Endometrial microvascular endothelial cells (primary cell): Measurements from ENCODE around the gene MAB21L2. TPM values are rescaled to one million over a fixed set of nuclear protein-coding genes. Genes with fewer than 3 reads are reported as not detected.
"Not testable (repeated sequence)": the region's sequence is repeated elsewhere in the genome, so short reads cannot be mapped to it uniquely, and the experiment has no call there.

ENCODE experiments used
- in situ Hi-C: cut with HindIII; loops from 2 replicates; pipeline ENCODE4 v1.10.0; 2017; ENCODE audit warnings: low sequenced_read_pairs, low pct_unique_long_range_greater_than_20kb; ENCODE audit errors: inconsistent ontology term
- total RNA-seq: library from RNA; depleted of rRNA; stranded (reverse); fragments of >200 nt; gene quantifications from one replicate; pipeline ENCODE4 v1.2.3, GENCODE V29; 2015; ENCODE audit errors: inconsistent ontology term

The MAB21L2 gene
- total RNA-seq, result not detected

DNA sequence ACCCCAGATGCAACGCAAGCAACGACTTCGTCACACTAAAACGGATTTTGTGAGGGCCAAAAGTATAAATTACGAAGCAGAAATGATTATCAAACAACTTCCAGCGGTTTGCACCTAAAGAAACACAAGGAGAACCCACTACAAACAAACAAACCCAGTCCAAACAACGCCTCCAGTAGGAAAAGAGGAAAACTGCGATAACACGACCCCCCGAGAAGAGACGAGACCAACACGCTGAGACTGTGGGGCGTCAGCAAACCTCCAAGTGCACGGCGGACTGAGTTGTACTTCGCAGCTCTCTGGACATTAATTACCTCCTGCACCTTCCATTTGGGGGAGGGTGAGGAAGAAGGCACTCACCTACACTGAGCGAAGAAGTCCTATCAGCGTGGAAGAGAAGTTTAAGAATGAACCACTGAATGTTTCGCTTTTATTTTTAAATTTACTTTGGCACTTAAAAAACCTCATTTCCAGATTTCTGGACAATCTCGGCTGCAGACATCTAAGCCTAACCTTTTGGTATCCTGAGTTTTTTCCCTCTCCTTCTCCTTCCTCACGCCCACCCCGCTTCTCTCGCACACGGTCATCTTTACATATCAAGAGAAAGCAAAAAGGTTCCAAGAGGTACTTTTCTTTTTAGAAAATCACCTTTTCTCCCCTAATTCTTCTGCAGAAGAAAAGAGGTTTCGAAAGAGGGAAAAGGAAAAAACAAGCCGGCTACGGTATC, at the start of gene MAB21L2:
TSS of gene MAB21L2 (plus strand) at position 6 of the 727 bp plus-strand sequence. CDS start 879 bp downstream, outside the sequence.
- in situ Hi-C loops, result no loop called here

- in situ Hi-C loops, result no loop called here
Measured at GRCh38 chr4:150533673-150534072, 48.3 kb upstream of the MAB21L2 start.

DNA sequence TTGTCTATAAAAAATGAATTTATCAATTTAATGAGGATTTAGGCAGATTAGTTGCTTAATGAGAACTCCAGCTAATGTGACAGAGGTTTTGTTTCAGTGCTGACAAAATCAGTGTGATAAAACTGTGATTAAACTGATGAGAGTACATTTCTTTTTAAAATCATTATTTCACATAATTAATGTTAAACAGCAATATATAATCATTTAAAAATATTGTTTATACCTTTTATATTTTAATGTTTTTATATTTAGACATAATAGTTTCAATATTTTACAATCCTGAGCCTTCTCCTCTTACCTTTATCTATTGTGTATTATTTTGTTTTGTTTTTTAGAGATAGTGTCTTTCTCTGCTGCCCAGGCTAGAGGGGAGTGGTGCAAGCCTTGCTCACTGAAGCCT, 47.1 kb upstream of the MAB21L2 start:
- in situ Hi-C loops, result no loop called here

DNA sequence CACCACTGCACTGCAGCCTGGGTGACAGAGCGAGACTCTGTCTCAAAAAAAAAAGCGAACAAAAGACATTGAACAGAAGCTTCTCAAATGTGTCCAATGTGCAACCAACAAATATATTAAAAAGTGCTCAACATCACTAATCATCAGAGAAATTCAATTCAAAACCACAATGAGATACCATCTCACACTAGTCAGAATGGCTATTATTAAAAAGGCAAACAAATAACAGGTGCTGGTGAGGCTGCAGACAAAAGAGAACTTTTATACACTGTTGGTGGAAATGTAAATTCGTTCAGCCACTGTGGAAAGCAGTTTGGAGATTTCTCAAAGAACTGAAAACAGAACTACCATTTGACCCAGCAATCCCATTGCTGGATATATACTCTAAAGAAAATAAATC, 44.0 kb upstream of the MAB21L2 start:
- in situ Hi-C loops, result not testable (repeated sequence)

GRCh38 chr4:150540536-150540935, 41.4 kb upstream of the MAB21L2 start:
- in situ Hi-C loops, result no loop called here

GRCh38 chr4:150540959-150541360, 41.0 kb upstream of the MAB21L2 start:
- in situ Hi-C loops, result no loop called here

DNA sequence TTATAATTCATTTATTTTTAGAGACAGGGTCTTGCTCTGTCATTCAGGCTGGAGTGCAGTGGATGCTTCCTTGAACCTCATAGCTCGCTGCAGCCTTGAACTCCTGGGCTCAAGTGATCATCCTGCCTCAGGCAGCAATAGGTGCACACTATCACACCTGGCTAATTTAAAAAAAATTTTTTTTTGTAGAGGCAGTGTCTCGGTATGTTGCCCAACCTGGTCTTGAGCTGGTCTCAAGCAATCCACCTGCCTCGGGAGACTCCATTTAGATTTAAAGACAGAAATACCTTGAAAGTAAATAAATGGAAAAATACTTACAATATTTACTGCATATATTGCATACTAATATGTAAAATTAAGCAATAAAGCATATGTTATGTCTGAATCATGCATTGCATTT, 40.3 kb upstream of the MAB21L2 start:
- in situ Hi-C loops, result no loop called here

GRCh38 chr4:150543042-150543441, 38.9 kb upstream of the MAB21L2 start:
- in situ Hi-C loops, result no loop called here

GRCh38 chr4:150546286-150546685, 35.7 kb upstream of the MAB21L2 start:
- in situ Hi-C loops, result no loop called here

- in situ Hi-C loops, result no loop called here
Measured at GRCh38 chr4:150547154-150547838, 34.7 kb upstream of the MAB21L2 start.

DNA sequence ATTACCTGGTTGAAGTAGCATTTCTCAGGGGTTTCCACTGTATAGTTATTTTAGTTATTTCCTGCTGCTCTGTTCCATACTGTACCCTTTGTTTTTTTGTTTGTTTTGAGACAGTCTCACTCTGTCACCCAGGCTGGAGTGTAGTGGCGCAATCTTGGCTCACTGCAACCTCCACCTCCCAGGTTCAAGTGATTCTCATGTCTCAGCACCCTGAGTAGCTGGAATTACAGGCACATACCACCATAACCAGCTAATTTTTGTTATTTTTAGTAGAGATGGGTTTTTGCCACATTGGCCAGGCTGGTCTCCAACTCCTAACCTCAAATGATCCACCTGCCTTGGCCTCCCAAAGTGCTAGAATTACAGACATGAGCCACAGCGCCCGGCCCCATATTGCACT, 24.1 kb upstream of the MAB21L2 start:
- in situ Hi-C loops, result not testable (repeated sequence)

DNA sequence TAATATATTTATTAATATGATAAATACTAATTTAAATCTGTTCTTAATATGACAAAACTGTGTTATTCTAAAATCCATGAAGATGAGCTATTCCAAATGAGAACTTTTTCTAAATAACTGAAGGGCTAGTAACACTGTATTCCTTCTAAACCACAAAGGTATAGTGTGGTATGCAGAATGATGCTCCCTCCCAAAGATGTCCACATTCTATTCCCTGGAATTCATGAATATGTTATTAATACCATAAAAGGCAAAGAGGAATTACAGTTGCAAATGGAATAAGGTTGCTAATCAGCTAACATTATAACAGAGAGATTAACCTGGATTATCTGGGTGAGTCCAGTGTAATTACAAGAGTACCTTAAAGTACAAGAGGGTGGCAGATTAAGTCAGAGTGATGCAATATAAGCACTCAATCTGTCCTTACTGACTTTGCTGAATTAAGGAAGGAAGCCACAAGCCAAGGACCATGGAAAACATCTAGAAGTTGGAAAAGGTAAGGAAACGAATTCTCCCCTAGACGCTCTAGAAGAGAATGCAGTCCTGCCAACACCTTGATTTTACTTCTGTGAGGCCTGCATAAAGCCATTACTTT, 20.7 kb upstream of the MAB21L2 start:
- in situ Hi-C loops, result no loop called here

- in situ Hi-C loops, result no loop called here
Measured at GRCh38 chr4:150562250-150562649, 19.7 kb upstream of the MAB21L2 start.

- in situ Hi-C loops, result no loop called here
Measured at GRCh38 chr4:150562751-150563150, 19.2 kb upstream of the MAB21L2 start.

GRCh38 chr4:150564967-150565366, 17.0 kb upstream of the MAB21L2 start:
- in situ Hi-C loops, result not testable (repeated sequence)

DNA sequence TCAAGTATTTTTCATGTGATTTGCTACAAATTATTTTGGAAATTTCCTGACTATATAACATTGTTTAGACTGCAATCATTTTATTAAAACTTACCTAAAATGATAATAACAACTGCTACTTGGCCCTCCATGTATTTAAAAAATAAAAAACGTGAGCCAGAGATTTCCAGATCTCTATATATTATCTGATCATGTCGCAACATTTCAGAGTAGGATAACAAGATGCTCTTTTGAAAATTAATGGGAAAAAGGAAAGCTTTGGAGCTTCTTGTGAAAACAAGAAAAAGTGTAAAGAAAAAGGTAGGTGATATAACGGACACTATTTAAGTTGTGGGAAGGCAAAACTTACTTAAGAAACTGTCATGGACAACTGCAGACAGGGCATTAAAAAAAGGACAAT, 14.9 kb upstream of the MAB21L2 start:
- in situ Hi-C loops, result no loop called here

DNA sequence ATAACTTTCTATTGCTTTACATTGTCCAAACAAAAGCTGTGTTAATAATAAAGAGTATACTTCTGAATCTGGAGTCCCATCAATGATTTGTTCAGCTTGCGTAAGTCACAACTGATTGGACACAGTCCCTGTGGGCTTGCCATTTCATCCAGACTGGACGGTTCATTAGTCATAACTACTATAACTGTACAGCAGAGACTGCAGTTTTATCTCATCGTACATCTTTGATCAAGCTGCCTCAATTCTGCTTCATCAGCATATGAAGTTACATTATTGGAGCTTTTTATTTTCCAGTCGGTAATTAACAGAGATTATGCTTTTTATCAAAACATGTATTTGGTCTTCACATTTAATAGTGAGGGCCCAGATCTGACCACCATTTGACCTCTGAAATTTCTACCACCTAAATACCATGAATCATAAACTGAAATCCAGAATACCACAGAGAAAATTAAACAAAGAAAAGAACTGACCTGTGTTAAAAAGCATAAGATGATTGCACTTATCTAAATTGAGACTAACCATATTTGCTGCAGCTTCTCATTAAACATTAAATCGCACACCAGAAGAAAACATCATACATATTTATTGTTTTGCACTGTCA, 12.5 kb upstream of the MAB21L2 start:
- in situ Hi-C loops, result no loop called here

DNA sequence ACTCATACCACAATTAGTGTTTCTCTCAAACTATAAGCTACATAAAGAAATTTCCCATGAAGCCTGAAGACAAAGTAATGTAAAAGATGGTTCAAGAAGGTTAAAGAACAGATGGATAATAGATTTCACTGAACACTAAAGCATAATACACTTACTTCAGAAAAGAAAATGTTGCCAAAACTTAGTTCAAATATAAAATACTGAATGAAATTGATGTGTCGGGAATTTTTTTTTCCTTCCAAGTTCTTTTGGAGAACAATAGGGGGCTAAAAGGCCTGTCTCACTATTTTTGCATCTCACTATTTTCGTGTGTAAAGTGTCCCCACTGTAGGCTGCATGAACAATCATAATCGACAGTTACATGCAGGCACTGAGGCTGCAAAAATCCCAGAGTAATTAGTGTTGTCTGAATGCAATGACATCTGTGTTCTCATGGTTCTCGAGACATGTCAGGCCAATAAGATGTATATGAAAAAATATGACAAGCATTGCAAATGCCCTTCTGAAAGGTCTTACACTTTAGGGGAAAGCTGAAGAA, 11.9 kb upstream of the MAB21L2 start:
- in situ Hi-C loops, result no loop called here

DNA sequence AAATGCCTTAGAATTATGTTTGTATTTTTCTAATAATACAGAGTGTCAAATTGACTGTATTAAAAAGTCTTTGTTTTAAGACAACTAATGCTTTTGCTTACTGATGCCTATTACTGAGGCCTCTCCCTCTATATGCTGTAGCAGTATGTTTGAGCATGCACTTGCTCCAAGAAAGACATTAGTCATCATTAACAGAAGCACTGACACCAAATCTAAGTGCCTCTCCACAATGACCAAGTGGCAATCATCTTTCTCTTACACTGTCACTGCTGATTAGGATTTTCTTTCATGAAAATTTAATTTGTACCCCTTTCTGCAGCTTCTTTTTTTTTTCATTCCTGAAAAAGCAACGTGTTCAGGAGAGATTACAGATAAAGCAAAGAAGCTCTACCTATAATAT, 11.1 kb upstream of the MAB21L2 start:
- in situ Hi-C loops, result no loop called here
